ENCODE measurements around the gene SLC25A39.

SLC25A39 gene

GRCh38 chr17:44359006-44359405 lies 34.4 kb upstream of the SLC25A39 start:
- no peak for TF ChIP-seq CTCF (conservative IDR thresholded peaks at IDR 0.05; ENCODE audit: low read length)
- no peak overlapping the region for H3K4me3 ChIP-seq (ENCODE audit: low read length)
- no peak for DNase-seq (ENCODE audit: low read depth)

GRCh38 chr17:44358066-44358465 lies 33.4 kb upstream of the SLC25A39 start:
- no peak for DNase-seq (ENCODE audit: low read depth)
- no peak overlapping the region for H3K4me3 ChIP-seq (ENCODE audit: low read length)
- no peak for TF ChIP-seq CTCF (conservative IDR thresholded peaks at IDR 0.05; ENCODE audit: low read length)

- H3K4me3 ChIP-seq (ENCODE audit: low read length): no peak overlapping the region
- no peak for TF ChIP-seq CTCF (conservative IDR thresholded peaks at IDR 0.05; ENCODE audit: low read length)
- DNase-seq (ENCODE audit: low read depth): no peak
Measured at GRCh38 chr17:44356241-44356640, 31.6 kb upstream of the SLC25A39 start.

- no peak for TF ChIP-seq CTCF (conservative IDR thresholded peaks at IDR 0.05; ENCODE audit: low read length)
- no peak overlapping the region for H3K4me3 ChIP-seq (ENCODE audit: low read length)
- no peak for DNase-seq (ENCODE audit: low read depth)
Measured at GRCh38 chr17:44355642-44356099, 31.0 kb upstream of the SLC25A39 start.

GRCh38 chr17:44354582-44355561 lies 30.2 kb upstream of the SLC25A39 start:
- no peak overlapping the region for H3K4me3 ChIP-seq (ENCODE audit: low read length)
- no peak for TF ChIP-seq CTCF (conservative IDR thresholded peaks at IDR 0.05; ENCODE audit: low read length)
- no peak for DNase-seq (ENCODE audit: low read depth)

- no peak for TF ChIP-seq CTCF (conservative IDR thresholded peaks at IDR 0.05; ENCODE audit: low read length)
- peak overlapping the region; percentile 15; the same call in 1 of the 2 replicates for H3K4me3 ChIP-seq (ENCODE audit: low read length)
- DNase-seq (ENCODE audit: low read depth): no peak
Measured at GRCh38 chr17:44353672-44354331, 29.2 kb upstream of the SLC25A39 start.
